D721Med (cell line): ENCODE results near the gene PRRC1.

Experiments used
- DNase-seq: peaks from one replicate; pipeline ENCODE4 v3.0.0; 2011; ENCODE audit warnings: low spot score; ENCODE audit not compliant: insufficient read length
- FAIRE-seq: peaks from 2 replicates; lab custom pipeline; 2011; peaks lifted over from hg19 to GRCh38; lab: Jason Lieb, UNC
- CTCF ChIP-seq: IDR thresholded peaks from 2 replicates; pipeline ENCODE4 v1.5.1; 2012; ENCODE audit warnings: mild to moderate bottlenecking, control low read depth; ENCODE audit not compliant: insufficient read depth; ENCODE audit errors: missing control alignments

The PRRC1 gene

GRCh38 chr5:127587246-127587917 lies 69.9 kb downstream of the PRRC1 start:
- FAIRE-seq (no peak), DNase-seq (no peak)
- TF ChIP-seq CTCF, result no peak

- no peak for TF ChIP-seq CTCF
- DNase-seq, result no peak
- no peak for FAIRE-seq
Measured at GRCh38 chr5:127588368-127588767, 70.9 kb downstream of the PRRC1 start.

- FAIRE-seq (no peak), DNase-seq (no peak)
- no peak for TF ChIP-seq CTCF
Measured at GRCh38 chr5:127589309-127590030, 72.0 kb downstream of the PRRC1 start.

GRCh38 chr5:127590156-127590722 lies 72.8 kb downstream of the PRRC1 start:
- FAIRE-seq (peak; percentile 97), DNase-seq (no peak)
- no peak for TF ChIP-seq CTCF

- DNase-seq (no peak), FAIRE-seq (peak; percentile 77)
Measured at GRCh38 chr5:127595484-127596368, 78.3 kb downstream of the PRRC1 start.

GRCh38 chr5:127596501-127596900 lies 79.1 kb downstream of the PRRC1 start:
- DNase-seq (peak; percentile 21), FAIRE-seq (no peak)
- TF ChIP-seq CTCF, result peak; percentile 9

More at GRCh38 chr5:127595484-127596368, 78.3 kb downstream of the PRRC1 start:
- no peak for TF ChIP-seq CTCF
